ENCODE results near the gene MKRN2OS. TPM values are rescaled to one million over a fixed set of nuclear protein-coding genes. Genes with fewer than 3 reads are reported as not detected.

Gene MKRN2OS
- total and polyA plus RNA-seq, 2 donors (not counting 3 experiments of a cell fraction or from before 2014, with no cell fraction given): not detected

DNA sequence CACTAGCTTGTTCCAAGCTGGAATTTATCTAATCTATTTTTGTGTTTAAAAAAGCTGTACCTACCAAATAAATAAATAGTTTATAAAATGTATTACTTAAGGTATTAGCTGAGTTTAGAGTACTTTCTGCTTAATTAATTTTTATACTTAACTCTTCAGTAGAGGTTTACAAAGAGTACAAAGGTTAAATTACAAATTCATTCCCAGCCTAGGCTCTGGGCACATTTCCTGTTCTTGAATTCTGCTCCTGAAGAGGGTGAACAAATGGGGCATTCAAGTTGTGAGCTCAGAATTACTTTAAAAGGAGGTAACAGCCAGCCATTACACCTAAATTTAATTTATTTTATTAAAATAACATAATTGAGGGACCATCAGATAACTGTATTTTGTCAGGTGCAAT lies 38.0 kb upstream of the MKRN2OS start:
- peaks cover 34 to 37% of the 10 kb centered on the region in 2 experiments for H3K36me3 ChIP-seq (ENCODE audit: control insufficient read depth in 2 of 2, extremely low read depth in 1 of 2, insufficient read depth in 2 of 2, low read length in 2 of 2)
- H3K79me2 ChIP-seq (ENCODE audit: control insufficient read depth, insufficient read depth, low read length): no peaks in the 10 kb centered on the region
- DNase-seq (ENCODE audit: low read depth, low spot score) (no peak), FAIRE-seq (no peak)
- CTCF ChIA-PET: no interaction called here
- no peak overlapping the region for H3K4me2 ChIP-seq (ENCODE audit: insufficient read depth, low read length)
- intact Hi-C loops (cut with micrococcal nuclease): no loop called here
- peaks cover 12% of the 10 kb centered on the region for H3K4me1 ChIP-seq (ENCODE audit: control insufficient read depth, extremely low read depth, insufficient read depth, low read length)
- H3K27me3 ChIP-seq (ENCODE audit: control insufficient read depth in 2 of 2, insufficient read depth in 2 of 2, low read length in 2 of 2): no peaks in the 10 kb centered on the region
- no peak overlapping the region for H3K4me3 ChIP-seq (replicated peaks in 1 of 3; ENCODE audit: insufficient read depth in 1 of 3, low read depth in 1 of 3, low read length in 3 of 3)
- TF ChIP-seq POLR2AphosphoS5 (IDR thresholded peaks at IDR 0.05; ENCODE audit: insufficient read depth, low read depth, low read length) (no peak), GATA2 (IDR thresholded peaks at IDR 0.05; ENCODE audit: insufficient read depth, insufficient read length, low read depth, low read length) (no peak), POLR2A (IDR thresholded peaks at IDR 0.05; ENCODE audit: low read depth, low read length) (no peak), EZH2 (IDR thresholded peaks at IDR 0.05; ENCODE audit: borderline replicate concordance, low read depth, low read length, severe bottlenecking) (no peak), FOS (IDR thresholded peaks at IDR 0.05; ENCODE audit: borderline replicate concordance, insufficient read depth, low read length) (no peak), MYC (IDR thresholded peaks at IDR 0.05; ENCODE audit: low read depth, low read length) (no peak), JUN (IDR thresholded peaks at IDR 0.05; ENCODE audit: borderline replicate concordance, insufficient read depth, insufficient read length, low read depth) (no peak)
- TF ChIP-seq, protein P1, sequence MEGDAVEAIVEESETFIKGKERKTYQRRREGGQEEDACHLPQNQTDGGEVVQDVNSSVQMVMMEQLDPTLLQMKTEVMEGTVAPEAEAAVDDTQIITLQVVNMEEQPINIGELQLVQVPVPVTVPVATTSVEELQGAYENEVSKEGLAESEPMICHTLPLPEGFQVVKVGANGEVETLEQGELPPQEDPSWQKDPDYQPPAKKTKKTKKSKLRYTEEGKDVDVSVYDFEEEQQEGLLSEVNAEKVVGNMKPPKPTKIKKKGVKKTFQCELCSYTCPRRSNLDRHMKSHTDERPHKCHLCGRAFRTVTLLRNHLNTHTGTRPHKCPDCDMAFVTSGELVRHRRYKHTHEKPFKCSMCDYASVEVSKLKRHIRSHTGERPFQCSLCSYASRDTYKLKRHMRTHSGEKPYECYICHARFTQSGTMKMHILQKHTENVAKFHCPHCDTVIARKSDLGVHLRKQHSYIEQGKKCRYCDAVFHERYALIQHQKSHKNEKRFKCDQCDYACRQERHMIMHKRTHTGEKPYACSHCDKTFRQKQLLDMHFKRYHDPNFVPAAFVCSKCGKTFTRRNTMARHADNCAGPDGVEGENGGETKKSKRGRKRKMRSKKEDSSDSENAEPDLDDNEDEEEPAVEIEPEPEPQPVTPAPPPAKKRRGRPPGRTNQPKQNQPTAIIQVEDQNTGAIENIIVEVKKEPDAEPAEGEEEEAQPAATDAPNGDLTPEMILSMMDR (IDR thresholded peaks at IDR 0.05; ENCODE audit: extremely low read depth in 1 of 2, insufficient read depth in 1 of 2, low read depth in 1 of 2, low read length in 2 of 2): no peak
- TF ChIP-seq, protein P2, sequence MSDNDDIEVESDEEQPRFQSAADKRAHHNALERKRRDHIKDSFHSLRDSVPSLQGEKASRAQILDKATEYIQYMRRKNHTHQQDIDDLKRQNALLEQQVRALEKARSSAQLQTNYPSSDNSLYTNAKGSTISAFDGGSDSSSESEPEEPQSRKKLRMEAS (IDR thresholded peaks at IDR 0.05; ENCODE audit: insufficient read depth, insufficient read length): no peak
- no peaks in the 10 kb centered on the region for H3K9me3 ChIP-seq (replicated peaks; ENCODE audit: control insufficient read depth, insufficient read depth, low read length)
- no peak overlapping the region for H2AFZ ChIP-seq (ENCODE audit: low read depth, low read length)
- no peaks in the 10 kb centered on the region for H3K9me1 ChIP-seq (replicated peaks; ENCODE audit: control insufficient read depth, extremely low read depth, insufficient read depth, low read length)
- dilution Hi-C loops (cut with MboI; ENCODE audit: extremely low pct_ligation_motif_present, low sequenced_read_pairs): no loop called here
- H3K9ac ChIP-seq (replicated peaks; ENCODE audit: extremely low read depth, insufficient read depth, low read length): no peak overlapping the region
- BruUV-seq (replicated peaks): no TSS peak
- H4K20me1 ChIP-seq (replicated peaks; ENCODE audit: control insufficient read depth, extremely low read depth, insufficient read depth, low read length): no peaks in the 10 kb centered on the region
- no peak overlapping the region for H3K27ac ChIP-seq (ENCODE audit: insufficient read depth, low read depth, low read length)
- POLR2A ChIA-PET: no interaction called here

Data from endothelial cell of umbilical vein (primary cell).